Amniotic epithelial cell (primary cell): ENCODE results near the gene SCD.

Experiments
- DNase-seq: peaks from one replicate; pipeline ENCODE4 v3.0.0-alpha.2; 2010; ENCODE audit warnings: low read depth

The SCD gene

GRCh38 chr10:100340948-100341847 is 5.8 kb upstream of the SCD start:
- DNase-seq = no peak

- DNase-seq = peak; percentile 58
These were observed 4.9 kb upstream of the SCD start for GRCh38 chr10:100341953-100342626.

GRCh38 chr10:100342627-100342972 is 4.4 kb upstream of the SCD start:
- DNase-seq = no peak

GRCh38 chr10:100344241-100344788 is 2.7 kb upstream of the SCD start:
- DNase-seq = no peak

GRCh38 chr10:100345570-100346330 is 1.3 kb upstream of the SCD start:
- peak; percentile 77 for DNase-seq

- DNase-seq = peak; percentile 59
These were observed 675 bp upstream of the SCD start for GRCh38 chr10:100346351-100346764.

GRCh38 chr10:100347568-100348195 is 649 bp downstream of the SCD start:
- DNase-seq = no peak

GRCh38 chr10:100348389-100348927 is 1.4 kb downstream of the SCD start:
- DNase-seq = no peak

GRCh38 chr10:100349087-100349486 is 2.1 kb downstream of the SCD start:
- no peak for DNase-seq

- DNase-seq = no peak
These were observed 2.6 kb downstream of the SCD start for GRCh38 chr10:100349672-100350071.

GRCh38 chr10:100350914-100351485 is 4.0 kb downstream of the SCD start:
- no peak for DNase-seq

- DNase-seq = no peak
These were observed 6.9 kb downstream of the SCD start for GRCh38 chr10:100353770-100354485.

GRCh38 chr10:100355086-100355485 is 8.1 kb downstream of the SCD start:
- peak; percentile 49 for DNase-seq

- DNase-seq = peak; percentile 43
These were observed 9.3 kb downstream of the SCD start for GRCh38 chr10:100356067-100357017.

GRCh38 chr10:100357059-100357858 is 10.2 kb downstream of the SCD start:
- peak; percentile 33 for DNase-seq

- no peak for DNase-seq
These were observed 12.0 kb downstream of the SCD start for GRCh38 chr10:100359030-100359432.

GRCh38 chr10:100359529-100360150 is 12.6 kb downstream of the SCD start:
- DNase-seq = no peak

GRCh38 chr10:100360234-100360633 is 13.2 kb downstream of the SCD start:
- DNase-seq = no peak
